ENCODE data around the gene CDHR4.
"Not testable (repeated sequence)": the region's sequence is repeated elsewhere in the genome, so short reads cannot be mapped to it uniquely, and the experiment has no call there.

Gene CDHR4, protein sequence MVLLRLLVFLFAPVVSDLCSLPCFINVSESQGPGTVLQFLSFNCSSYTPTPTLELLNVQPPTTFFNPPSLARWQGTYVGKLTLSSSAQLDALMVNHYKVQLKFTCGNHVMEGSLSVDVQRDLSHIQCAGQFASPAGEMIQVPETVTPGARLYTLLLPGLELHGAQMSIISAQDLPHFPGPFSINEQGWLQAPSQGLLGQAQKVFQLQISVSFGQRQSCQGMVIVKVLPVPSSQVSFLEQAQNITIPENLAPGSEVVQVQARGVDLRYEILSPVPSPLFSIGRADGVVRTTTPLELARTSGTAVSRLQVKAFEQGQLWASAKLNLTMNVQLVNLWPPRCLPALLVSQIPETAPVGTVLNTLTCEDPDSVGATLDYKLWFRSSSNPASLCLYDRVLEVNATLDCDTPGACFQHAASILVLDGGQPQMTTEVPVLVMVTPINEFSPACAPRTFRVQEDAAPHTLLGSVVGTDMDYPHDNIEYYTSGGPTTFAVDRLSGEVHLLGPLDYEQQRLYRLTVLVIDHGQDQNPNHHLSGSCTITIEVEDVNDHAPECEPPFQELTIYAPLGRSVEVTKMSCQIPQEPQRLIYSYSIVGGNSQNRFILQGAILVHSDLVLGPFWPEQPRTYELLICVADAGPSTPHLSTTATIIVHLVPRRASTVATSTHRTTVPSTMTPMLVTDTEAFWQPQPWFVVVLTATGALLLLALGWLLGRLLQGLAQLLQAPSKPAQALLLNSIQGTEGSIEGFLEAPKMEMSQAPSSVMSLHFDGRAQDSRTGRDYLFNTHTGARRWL

DNA sequence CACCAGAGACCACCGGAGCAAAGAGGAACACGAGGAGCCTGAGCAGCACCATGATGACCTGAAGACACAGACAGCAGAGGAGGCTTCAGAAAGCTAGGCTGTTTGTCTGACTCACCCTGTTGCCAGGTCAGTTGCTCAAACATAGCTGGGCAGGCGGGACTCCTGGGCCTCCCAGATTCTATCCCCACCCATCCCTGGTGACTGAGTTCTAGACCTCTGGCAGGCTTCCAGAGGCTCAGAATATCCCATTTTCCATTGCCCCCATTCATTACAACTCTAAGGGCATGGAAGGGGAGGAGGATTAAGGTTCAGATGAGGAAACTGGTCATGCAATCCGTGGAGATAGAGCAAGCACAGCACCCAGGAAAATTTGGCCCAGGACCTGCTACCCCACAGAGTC, at the start of gene CDHR4:
Gene CDHR4, minus strand, starts transcription at position 113 of the 400 bp plus-strand sequence. Its CDS starts 61 bp downstream, at position 52.
- DNase-seq (ENCODE audit: low read depth in 2 of 3, low spot score in 2 of 3), result no peak

DNA sequence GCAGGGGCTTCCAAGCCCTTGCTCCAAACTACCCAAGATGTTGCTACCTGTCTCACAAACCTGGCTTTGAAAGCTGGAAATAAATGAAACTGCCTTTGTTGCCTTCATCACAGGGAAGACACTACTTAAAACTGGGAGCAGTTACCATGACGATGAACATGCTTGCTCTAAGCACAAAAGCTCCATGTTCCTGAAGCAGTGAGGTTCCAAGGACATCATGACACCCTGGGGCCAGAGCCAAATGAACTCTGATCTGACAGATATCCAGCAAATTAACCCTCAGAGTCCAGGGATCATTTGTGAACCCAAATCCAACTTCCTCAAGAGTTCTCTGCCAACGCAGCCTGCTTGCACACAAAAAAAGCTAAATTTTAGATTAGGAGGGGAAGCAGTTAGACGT, 46.0 kb upstream of the CDHR4 start:
- DNase-seq (ENCODE audit: low read depth in 2 of 3, low spot score in 2 of 3), result no peak

DNA sequence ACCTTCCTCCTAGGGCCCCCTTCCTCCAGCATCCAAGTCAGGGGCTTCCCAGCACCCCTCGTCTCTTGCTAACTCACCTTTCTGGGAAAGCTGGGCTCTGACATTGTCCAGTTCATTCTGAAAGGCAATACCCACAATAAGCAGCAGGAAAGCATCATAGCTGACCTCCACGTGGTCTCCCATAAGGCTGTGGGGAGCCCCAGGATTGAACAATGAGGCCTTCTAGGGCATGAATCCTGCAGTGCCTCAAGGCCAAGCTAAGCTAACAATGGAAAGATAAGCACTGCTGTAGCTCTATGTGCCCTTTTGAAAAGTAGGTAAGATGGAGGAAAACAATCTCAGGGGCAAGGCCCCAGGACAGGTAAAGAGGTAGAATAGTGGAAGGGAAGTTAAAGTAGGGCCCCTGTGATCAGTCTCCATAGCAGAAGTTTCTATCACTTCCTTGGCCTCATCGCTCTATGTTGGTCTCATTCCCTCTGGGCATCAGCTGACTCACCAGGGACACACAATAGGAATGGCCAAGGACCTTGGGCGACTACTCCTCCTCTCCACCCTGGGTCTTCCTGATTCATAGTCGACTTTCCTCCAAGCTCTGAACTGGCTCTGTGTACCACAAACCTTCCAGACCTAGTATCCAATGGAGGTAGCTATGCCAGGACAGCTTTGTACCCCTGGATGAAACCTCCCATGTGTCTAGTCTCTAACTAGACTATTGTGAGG, 45.0 kb upstream of the CDHR4 start:
- no peak for DNase-seq (ENCODE audit: low read depth in 2 of 3, low spot score in 2 of 3)

DNA sequence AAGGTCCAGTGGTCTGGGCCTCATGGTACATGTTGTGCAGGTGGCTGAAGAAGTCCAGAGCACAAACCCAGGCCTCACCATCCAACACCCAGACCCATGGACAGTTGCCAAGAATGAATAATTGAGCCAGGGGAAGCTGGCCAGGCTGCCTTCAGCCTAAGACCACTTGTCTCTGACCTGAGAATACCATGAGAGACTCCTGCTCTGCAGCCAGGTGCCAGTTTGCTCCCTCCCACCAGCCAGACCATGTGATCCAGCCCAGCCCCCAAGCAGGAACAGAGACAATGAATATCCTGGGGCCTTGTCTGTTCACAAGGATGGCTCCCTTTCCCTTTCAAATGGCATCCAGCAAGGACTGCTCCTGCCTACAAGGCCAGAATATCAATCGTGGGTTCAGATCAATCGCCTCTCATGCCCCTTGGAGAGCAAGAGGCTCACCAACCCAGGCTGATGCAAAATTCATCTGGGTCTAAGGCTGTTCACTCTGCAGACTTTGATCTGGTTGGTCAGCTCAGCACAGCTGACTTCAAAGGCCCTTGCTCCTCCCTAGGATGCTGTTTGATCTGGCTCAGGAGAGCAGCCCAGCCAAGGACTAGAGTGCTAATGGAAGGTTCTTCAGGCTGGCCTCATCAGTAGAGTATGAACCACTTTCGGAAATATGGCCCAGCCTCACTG, 43.3 kb upstream of the CDHR4 start:
- DNase-seq (ENCODE audit: low read depth in 2 of 3, low spot score in 2 of 3), result no peak

DNA sequence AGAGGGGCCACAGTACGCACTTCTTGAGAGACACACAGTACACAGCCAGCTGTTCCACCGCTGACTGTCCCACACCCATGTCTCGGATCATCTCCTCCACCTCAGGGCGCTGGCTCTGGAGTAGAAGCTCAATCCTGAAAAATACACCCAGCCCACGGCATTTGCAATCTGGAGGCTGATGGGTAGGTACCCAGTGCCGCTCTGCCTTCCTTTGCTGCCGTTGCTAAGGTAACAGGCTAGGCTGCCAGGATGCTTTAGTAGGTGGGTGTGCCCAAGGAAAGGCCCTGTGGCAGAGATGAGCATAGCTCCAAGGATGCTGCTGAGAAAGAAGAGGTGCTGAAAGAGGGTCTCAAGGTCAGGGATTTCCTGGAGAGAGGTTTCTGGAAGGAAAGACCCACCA, 42.1 kb upstream of the CDHR4 start:
- no peak for DNase-seq (ENCODE audit: low read depth in 2 of 3, low spot score in 2 of 3)

DNA sequence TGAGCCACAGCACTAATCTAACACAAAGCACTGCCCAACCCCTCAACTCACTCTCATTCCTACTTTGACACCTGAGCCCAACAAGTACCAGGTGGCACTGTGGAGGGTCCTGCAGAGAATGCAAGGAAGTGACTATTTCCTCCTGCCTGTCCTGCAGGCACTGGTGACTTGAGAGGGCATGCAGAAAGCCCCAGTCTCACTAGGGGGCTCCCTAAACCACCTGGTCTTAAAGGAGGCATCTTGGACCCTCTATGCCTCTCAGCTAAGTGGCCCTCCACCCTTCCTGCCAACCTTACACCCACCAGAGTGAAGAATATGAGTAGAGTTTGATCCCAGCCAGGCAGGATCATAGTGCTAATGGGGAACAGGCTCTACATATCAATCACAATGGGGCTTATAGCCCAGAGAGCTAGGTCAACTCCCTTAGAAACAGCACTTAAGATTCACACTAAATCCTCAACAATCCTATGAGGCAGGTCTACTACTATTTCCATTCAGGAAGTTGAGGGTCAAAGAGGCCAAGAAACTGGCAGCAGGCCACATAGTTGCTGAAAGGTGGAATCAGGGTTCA, 41.5 kb upstream of the CDHR4 start:
- no peak for DNase-seq (ENCODE audit: low read depth in 2 of 3, low spot score in 2 of 3)

DNA sequence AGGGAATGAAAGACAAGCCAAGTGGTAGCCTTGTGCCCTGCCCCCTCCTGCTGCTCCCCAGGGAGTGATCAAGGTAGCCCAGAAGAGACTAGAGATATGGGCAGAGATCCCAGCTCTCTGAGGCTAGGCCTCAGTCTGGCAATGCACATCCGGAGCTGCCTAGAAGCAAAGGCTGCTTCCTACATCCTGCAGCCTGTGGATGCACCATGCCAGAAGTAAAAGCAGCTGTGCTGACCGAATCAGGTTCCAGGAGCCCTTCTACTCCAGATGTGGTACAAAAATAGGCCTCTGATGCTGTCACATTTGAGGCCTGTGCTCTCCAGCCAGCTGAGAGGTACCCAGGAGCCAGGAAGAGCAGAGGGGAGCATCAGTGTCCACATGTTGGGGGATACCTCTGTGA, 40.7 kb upstream of the CDHR4 start:
- DNase-seq (ENCODE audit: low read depth in 2 of 3, low spot score in 2 of 3), result no peak

DNA sequence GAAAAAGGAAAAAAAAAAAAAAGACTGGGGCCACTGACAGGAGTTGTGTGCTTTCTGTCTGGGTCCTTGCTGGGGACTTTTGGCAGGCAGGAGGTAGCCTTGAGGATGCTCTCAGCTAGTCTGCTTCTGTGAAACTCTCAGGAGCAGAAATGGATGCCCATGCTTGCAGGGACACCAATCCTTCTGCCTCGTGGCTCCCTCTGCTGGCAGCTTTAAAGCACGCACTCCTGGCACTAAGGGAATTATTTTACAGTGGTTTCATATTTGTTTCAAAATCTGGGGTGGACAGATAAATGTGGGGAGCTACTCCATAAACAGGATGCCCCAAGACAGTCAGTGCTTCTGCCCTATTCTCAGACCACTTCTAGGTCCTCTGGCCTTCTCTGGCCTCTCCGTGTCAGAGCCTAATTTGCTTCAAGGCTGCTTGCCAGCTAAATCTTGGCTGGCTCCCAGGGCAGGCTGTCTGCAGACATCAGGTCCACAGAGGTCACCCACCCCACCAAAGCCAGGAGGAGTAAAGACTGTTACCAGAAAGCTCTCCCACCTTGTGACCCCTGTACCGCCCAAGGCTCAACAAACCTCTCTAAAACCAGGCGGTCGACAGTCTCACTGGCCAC, 39.6 kb upstream of the CDHR4 start:
- peak; percentile 32 to 51 (median 45) for DNase-seq (ENCODE audit: low read depth in 2 of 3, low spot score in 2 of 3)

DNA sequence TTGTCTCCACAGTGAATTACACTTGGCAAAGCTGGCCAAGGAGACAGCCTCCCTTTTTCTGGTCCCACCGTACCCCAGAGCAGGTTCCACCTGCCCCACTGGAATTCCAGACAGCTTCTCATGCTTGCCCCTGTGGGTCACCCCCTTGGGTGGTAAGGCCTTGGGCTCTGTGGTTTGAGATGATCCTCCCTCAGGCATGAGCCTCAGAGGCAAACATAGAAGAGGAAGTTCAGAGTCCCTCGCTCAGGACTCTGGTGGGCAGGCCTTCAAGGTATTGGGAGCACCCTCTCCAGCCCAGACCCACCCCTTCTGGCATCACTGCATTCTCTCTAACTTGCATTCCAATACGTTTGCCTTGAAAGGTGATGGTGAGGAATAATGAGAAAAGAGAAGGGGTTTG, 31.7 kb upstream of the CDHR4 start:
- DNase-seq (ENCODE audit: low read depth in 2 of 3, low spot score in 2 of 3), result no peak

DNA sequence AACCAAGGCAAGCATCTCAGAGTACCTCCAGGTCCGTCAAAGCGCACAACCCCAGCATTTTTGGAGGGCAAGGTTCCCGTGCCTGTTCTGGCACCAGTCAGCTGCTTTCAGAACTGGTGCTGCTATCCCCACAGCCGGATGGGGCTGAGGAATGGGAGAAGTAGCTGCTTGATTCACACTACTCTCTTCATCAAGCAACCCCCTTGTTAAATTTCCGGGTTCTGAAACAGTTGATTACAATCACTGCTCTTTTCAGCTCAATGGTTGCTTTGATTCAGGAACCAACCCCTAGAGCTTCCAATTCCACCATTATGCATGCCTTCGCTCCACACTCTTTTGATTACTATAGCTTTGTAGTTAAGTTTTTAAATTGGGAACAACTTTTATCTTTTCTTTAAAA, 26.3 kb upstream of the CDHR4 start:
- no peak for DNase-seq (ENCODE audit: low read depth in 2 of 3, low spot score in 2 of 3)

DNA sequence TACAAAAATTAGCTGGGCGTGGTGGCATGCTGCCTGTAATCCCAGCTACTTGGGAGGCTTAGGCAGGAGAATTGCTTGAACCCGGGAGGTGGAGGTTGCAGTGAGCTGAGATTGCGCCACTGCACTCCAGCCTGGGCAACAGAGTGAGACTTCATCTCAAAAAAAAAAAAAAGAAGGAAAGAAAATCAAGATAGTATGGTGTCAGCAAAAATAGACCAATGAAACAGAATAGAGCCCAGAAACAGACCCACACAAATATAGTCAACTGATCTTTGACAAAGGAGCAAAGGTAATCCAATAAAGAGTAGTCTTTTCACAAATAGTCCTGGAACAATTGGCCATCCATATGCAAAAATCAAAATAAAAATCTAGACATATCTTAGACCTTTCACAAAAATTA, 23.5 kb upstream of the CDHR4 start:
- DNase-seq (ENCODE audit: low read depth in 2 of 3, low spot score in 2 of 3), result not testable (repeated sequence)

DNA sequence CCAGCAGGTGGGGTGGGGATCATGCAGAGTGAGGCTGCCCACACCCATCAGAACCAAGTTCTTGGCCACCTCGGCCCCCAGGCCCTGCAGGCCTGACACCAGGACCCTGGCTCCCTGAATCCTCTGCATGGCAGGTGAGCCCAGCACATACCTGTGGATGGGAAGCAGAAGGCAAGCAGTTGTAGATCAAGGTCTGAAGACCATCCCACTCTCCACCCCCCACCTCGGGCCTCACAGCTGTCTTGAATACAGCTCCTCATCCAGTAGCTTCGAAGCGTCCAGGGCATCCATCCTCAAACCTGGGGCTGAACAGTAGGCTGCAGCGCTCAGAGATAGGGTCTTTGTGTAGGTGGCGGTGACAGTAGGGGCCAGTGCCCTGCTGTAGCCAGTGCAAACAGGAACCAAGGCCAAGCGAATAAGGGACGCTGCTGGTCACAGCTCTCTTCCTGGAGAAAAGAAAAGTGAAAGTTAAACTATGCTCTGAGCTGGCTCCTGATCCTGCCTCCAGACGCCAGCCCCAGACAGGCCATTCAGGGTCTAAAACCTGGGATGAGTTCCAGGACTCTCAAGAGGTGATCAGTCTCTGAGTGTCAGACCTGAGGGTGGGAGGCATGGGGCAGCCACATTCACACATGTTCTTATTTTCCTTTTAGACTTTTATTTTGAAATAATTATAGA, 14.0 kb upstream of the CDHR4 start, which contains the start of gene UBA7:
Gene UBA7, minus strand, starts transcription at position 457 of the 678 bp plus-strand sequence. Its CDS starts 166 bp downstream, at position 291.
- DNase-seq (ENCODE audit: low read depth in 2 of 3, low spot score in 2 of 3), result no peak

DNA sequence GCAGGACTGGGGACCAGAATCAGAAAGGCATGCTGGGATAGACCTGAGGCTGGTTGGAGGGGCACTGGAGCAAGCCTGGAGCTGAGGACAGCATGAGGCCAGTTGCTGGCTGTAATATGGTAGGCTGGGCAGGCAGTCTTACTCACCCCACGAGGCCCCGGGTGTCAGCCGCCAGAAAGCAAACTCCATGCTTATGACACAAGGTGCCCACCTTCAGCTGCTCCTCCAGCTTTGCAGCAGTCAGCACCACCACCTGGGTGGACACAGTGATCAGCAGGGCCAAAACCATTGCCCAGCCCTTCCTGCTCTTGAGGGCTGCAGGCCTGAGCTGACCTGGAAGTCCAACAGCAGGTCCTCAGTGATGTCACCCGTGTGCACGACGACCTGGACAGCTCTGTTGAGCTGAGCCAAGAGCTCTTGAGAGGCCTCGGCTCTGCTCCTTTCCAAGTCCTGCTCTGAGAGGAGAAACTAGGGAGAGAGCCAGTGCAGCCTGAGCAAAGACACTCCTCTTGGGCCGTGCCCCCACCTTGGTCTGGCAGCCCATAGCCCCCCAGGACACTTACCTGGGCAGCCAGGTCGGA, 13.3 kb upstream of the CDHR4 start:
- DNase-seq (ENCODE audit: low read depth in 2 of 3, low spot score in 2 of 3), result no peak

DNA sequence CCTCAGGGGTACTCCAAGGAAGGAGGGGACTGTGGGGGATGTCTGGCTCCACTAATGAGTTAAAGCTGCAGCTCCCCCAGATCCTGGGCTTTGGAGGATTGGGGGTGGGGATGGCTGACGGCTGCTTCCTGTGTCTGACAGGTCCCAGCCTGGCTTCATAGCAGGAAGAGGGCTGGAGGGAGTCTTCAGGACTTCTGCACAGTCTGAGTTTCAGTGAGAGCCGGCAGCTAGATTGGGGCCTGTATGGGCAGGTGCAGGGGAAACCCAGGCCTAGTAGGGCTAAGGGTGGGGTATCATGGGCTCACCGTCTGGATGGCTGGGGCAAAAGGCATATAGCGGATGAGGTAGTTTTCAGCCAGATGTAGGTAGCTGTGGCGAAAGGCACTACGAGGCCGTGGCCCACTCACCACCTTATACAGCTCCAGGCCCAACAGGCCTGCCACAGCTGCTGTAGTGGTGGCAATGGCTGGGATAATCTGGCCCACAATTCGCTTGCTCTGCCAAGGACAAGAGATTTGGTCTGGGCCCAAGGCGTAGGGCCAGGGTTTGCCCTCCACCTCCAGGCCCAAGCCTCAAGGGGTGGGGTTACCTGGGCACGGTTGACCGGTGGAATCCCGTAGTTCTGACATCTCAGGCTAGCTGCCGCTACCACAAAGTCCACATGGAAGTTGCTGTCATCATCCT, 7.9 kb upstream of the CDHR4 start:
- DNase-seq (ENCODE audit: low read depth in 2 of 3, low spot score in 2 of 3), result no peak

DNA sequence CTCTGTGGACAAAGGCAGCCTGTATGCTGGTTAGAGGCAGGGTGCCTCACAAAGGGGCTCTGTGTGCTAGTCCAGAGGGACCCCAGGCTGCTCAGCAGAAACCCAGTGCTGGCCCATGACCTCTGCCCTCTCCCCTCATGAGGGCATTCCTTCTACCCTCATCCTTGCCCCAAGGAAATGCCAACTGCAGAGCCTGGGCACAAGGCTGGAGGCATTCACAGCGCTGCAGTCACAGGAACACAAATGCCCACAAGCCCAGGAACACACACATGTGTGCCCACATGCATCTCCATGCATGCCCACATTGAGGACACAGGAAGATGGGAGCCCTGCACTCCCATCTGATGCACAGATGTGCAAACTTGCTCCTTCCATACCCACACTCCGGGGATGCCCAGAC, 7.2 kb upstream of the CDHR4 start:
- no peak for DNase-seq (ENCODE audit: low read depth in 2 of 3, low spot score in 2 of 3)

DNA sequence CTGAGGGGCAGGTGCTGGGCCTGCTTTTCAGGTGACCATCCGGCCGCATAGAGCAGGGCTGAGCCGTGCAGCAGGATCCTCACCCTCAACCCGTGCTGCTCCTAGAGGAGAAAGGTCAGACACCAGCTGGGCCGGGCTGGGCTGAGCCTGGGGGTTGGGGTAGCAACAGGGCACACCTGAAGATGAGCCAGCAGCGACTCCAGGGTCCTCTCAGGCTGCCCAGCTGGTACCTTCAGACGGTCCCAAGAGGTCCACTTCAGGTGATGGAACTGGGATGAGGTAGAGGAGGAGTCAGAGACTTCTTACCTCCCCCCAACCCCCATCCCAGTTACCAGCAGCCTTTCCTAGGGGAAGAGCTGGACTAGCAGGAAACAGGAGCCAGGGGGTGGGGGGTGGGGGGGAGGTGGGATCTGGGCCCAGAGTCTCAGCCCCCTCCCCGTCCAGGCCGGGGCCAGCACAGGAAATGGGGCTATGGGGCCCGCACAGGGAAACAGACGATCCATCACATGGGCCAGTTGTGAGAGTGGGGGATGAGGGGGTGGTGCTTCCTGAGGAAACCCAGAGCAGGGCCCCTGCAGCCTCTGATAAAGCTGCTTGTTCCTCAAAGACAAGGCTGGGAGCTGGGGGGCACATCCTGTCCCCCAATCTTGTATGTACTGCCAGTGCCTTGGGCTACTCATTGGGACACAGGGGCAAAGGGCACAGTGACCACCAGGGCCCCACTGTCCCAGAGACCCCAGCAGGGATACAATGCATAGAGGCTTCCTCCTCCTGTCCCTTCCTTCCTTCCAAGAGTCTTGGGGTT, 6.4 kb upstream of the CDHR4 start:
- no peak for DNase-seq (ENCODE audit: low read depth in 2 of 3, low spot score in 2 of 3)

DNA sequence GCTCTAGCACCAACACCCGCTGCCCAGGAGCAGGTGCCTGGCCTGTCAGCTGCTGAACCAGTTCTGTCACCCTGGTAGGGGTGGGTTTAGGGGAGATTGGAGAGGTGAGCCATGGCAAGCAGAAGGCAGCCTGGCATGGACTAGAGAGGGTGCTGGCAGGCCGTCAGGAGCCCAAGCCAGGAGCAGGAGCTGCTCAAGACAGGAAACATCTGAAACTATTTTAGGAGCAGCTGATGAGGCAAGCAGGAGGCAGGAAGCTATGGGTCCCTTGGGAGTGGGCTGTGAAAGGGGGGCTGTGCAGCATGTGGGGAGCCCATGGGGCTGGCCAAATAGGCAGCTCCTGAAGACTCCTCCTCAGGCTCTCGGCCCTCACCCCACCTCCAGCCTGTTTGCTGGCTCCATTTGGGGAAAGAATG, 5.7 kb upstream of the CDHR4 start:
- no peak for DNase-seq (ENCODE audit: low read depth in 2 of 3, low spot score in 2 of 3)

Measured in activated CD8-positive, alpha-beta memory T cell treated with anti-CD3 and anti-CD28 coated beads for 48 hours (primary cell).